ENCODE measurements around the gene TAF1B. TPM values are rescaled to one million over a fixed set of nuclear protein-coding genes. Genes with fewer than 3 reads are reported as not detected.

The TAF1B gene
- total RNA-seq, 1 donor: 49.3 TPM

DNA sequence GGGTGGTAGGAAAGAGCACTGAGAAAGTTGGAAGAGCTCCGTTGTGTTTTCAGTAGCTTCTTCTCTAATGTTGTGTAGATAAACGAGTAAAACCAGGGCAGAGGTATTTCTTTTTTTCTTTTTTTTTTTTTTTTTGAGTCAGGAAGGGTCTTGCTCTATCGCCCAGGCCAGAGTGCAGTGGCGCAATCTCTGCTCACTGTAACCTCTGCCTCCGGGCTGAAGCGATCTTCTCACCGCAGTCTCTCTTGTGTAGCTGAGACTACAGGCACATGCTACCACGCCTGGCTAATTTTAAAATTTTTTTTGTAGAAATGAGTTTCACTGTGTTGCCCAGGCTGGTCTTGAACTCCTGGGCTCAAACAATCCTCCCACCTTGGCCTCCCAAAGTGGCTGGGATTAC, 114.8 kb downstream of the TAF1B start:
- TF ChIP-seq, protein P1, sequence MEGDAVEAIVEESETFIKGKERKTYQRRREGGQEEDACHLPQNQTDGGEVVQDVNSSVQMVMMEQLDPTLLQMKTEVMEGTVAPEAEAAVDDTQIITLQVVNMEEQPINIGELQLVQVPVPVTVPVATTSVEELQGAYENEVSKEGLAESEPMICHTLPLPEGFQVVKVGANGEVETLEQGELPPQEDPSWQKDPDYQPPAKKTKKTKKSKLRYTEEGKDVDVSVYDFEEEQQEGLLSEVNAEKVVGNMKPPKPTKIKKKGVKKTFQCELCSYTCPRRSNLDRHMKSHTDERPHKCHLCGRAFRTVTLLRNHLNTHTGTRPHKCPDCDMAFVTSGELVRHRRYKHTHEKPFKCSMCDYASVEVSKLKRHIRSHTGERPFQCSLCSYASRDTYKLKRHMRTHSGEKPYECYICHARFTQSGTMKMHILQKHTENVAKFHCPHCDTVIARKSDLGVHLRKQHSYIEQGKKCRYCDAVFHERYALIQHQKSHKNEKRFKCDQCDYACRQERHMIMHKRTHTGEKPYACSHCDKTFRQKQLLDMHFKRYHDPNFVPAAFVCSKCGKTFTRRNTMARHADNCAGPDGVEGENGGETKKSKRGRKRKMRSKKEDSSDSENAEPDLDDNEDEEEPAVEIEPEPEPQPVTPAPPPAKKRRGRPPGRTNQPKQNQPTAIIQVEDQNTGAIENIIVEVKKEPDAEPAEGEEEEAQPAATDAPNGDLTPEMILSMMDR (IDR thresholded peaks at IDR 0.05; ENCODE audit: insufficient read depth, low read length): no peak
- H3K4me3 ChIP-seq (ENCODE audit: low read depth, low read length): no peak overlapping the region
- DNase-seq (ENCODE audit: low read depth): no peak

DNA sequence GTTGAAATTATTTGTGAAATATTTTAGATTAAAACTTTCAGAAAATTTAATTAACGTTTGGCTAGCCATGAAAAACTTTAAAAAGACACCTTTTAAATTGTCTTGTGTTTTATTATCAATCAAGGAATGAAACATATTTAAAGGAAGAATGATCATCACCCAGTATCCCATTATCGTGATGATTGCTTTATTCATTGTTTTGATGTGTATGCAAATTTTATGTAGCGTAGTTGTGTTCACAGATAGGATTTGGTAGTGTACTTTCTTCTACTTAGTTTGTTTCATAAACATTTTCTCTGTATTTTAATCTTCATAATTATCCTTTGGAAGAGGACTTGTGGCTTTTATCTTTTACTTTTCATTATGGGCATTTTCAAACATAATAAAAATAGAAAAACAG, 116.0 kb downstream of the TAF1B start:
- DNase-seq (ENCODE audit: low read depth): no peak
- TF ChIP-seq, protein P1 (IDR thresholded peaks at IDR 0.05; ENCODE audit: insufficient read depth, low read length): no peak
- H3K4me3 ChIP-seq (ENCODE audit: low read depth, low read length): no peak overlapping the region

DNA sequence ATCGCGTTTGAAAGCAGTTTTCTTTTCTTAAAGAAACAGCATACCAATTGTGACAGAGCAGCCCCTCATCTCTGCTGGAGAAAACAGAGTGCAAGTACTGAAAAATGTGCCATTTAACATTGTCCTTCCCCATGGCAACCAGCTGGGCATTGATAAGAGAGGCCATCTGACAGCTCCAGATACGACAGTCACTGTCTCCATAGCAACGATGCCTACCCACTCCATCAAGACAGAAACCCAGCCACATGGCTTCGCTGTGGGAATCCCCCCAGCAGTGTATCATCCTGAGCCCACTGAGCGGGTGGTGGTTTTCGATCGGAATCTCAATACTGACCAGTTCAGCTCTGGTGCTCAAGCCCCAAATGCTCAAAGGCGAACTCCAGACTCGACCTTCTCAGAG, 117.7 kb downstream of the TAF1B start:
- H3K4me3 ChIP-seq (ENCODE audit: low read depth, low read length): no peak overlapping the region
- TF ChIP-seq, protein P1 (IDR thresholded peaks at IDR 0.05; ENCODE audit: insufficient read depth, low read length): no peak
- no peak for DNase-seq (ENCODE audit: low read depth)

DNA sequence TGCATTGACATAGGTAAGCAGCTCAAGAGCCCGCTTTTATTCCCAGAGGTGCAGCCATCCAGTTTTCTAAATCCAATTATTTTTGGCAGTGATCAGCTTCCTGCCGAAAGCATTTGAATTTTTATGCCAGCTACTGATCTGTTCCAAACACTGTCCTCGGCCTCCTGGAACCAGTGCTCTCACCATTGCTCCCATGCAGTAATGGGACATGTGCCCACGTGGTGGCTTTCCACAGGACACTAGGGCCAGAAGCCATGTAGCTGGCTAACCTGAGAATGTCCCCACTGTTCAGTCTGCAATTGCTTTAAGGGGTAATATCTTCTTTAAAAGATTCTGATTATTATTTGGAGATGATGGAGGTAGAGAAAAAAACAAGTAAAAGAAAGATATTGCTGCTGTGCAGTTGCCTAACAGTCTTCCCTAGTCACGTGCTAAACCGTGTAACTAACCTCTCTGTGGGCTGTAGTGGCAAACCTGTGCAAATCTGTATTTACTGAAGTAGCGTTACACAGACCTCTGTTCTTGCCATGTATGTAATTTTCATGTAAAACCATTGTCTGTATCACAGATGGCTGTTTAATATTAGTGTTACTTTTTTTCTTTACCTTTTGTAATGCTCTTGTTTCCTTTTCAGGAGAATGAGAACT, 121.2 kb downstream of the TAF1B start:
- no peak for DNase-seq (ENCODE audit: low read depth)
- H3K4me3 ChIP-seq (ENCODE audit: low read depth, low read length): no peak overlapping the region
- TF ChIP-seq, protein P1 (IDR thresholded peaks at IDR 0.05; ENCODE audit: insufficient read depth, low read length): no peak

DNA sequence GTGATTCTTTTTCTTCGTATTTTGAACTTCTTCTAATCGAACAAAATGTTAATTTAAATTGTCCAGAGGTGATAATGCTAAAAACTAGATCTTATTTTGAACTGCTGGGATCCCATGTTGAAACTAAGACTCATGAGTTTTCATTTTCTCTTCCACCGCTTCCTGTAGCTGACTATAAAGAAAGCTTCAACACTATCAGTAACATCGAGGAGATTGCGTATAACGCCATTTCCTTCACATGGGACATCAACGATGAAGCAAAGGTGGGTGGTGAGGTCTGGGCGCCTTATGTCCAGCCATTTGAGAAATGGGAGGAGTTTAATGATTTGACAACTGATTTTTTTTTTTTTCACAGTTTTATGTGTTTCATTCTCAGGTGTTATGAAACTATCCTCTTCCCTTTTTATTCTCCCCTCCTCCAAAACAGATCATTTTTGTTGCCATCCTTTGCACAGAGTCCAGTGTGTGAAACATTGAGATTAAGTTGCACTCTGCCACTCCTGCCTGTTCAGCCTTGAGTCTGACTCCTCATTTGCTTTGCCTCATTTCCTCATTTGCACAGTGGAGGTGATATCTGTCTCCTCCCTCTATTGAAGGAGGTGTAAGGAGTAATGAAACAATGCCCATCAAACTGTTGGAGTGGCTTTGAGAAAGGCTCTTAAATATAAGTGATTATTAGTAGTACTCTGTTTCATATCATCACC, 122.0 kb downstream of the TAF1B start:
- TF ChIP-seq, protein P1 (IDR thresholded peaks at IDR 0.05; ENCODE audit: insufficient read depth, low read length): no peak
- DNase-seq (ENCODE audit: low read depth): no peak
- no peak overlapping the region for H3K4me3 ChIP-seq (ENCODE audit: low read depth, low read length)

DNA sequence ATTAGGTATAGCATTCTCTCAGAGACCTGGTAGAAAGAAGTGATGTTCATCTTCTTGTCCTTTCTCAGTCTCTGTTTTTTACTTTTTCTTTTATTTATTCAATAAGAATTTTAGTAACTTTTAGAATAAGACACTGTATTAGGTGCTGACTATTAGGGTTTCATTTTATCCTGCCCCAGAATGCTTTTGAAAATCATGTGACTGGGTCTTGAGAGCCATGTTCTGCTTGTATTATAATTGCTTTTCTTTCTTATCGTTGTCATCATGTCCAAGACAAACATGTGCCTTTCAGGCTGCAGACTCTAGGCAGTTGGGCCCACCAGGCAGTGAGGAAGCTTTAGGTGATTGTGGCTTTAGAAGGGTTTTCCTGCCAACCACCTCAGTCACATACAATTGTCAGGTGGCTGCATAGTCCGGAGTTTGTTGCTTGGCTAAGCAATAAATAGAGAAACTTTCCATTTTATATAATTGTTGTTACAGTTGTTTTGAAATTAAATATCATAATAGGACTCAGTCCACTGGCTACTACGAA, 123.3 kb downstream of the TAF1B start:
- no peak for DNase-seq (ENCODE audit: low read depth)
- TF ChIP-seq, protein P1 (IDR thresholded peaks at IDR 0.05; ENCODE audit: insufficient read depth, low read length): no peak

More for the DNA sequence above, 123.3 kb downstream of the TAF1B start:
- no peak overlapping the region for H3K4me3 ChIP-seq (ENCODE audit: low read depth, low read length)

Measured in fibroblast of the aortic adventitia (primary cell).